AG09319 (cell line): ENCODE measurements around the gene PHB1.
"Not testable (repeated sequence)": the region's sequence is repeated elsewhere in the genome, so short reads cannot be mapped to it uniquely, and the experiment has no call there.

Experiments used
- DNase-seq: peaks from one replicate; pipeline ENCODE4 v3.0.0-alpha.2; 2010; ENCODE audit warnings: low read depth; ENCODE audit errors: extremely low read depth
- CTCF ChIP-seq: IDR thresholded peaks from 2 replicates; pipeline ENCODE4 v1.5.1; 2011; ENCODE audit warnings: low read depth, mild to moderate bottlenecking, inconsistent platforms, low read length, moderate library complexity

PHB1 gene

GRCh38 chr17:49372425-49372824 is 42.3 kb downstream of the PHB1 start:
- no peak for TF ChIP-seq CTCF
- DNase-seq = no peak

GRCh38 chr17:49370971-49371834 is 43.5 kb downstream of the PHB1 start:
- TF ChIP-seq CTCF = no peak
- no peak for DNase-seq

GRCh38 chr17:49369760-49370159 is 44.9 kb downstream of the PHB1 start:
- TF ChIP-seq CTCF = no peak
- DNase-seq = no peak

GRCh38 chr17:49369089-49369488 is 45.6 kb downstream of the PHB1 start:
- no peak for TF ChIP-seq CTCF
- DNase-seq = no peak

GRCh38 chr17:49365667-49366066 is 49.0 kb downstream of the PHB1 start:
- TF ChIP-seq CTCF = no peak
- no peak for DNase-seq

- DNase-seq = not testable (repeated sequence)
Measured at GRCh38 chr17:49365126-49365525, 49.6 kb downstream of the PHB1 start.

- no peak for DNase-seq
- TF ChIP-seq CTCF = no peak
Measured at GRCh38 chr17:49364119-49364518, 50.6 kb downstream of the PHB1 start.

- no peak for TF ChIP-seq CTCF
- DNase-seq = no peak
Measured at GRCh38 chr17:49363251-49363650, 51.4 kb downstream of the PHB1 start.
